GM10266 (cell line): ENCODE measurements around the gene DCK.
"Not testable (repeated sequence)": the region's sequence is repeated elsewhere in the genome, so short reads cannot be mapped to it uniquely, and the experiment has no call there.

Experiments used
- DNase-seq: peaks from one replicate; pipeline ENCODE4 v3.0.0; 2012; ENCODE audit errors: extremely low spot score
- TF ChIP-seq, protein P1 (sequence below): IDR thresholded peaks from 2 replicates; pipeline ENCODE4 v1.5.1; 2012; ENCODE audit warnings: mild to moderate bottlenecking, low read depth; ENCODE audit not compliant: control insufficient read depth, insufficient read depth; ENCODE audit errors: missing control alignments

The DCK gene

DNA sequence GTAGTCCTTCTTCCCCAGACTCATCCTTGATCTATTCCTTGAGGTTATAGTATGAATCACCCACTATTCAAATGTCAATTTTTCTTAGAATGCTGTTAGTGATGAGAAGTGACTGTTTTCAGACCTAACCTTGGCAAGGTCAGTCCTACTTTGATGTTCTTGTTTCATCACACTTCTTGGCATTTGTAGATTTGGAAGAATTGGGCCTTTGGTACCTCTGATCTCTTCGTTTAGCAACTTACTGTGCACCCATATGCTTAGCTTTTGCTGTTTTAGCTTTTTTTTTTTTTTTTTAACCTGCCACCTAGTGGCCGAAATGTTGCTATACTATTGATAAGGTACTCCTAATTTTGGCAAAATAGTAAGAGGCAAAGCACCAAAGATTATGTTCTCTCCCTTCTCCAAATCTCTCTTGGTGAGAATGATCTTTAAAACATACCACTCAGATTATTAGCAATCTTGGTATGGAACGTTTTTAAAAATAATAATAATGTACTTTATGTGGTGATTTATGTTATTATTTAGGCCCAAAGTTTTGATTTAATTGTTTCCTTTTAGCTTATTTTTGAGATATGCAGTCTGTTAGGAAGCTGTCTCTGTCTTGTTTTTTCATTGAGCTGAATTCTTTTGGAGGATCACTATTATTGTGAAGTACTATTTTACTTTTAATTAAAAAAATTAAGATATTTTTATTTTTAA lies 16.6 kb downstream of the DCK start:
- DNase-seq = peak; percentile 45
- TF ChIP-seq, protein P1, sequence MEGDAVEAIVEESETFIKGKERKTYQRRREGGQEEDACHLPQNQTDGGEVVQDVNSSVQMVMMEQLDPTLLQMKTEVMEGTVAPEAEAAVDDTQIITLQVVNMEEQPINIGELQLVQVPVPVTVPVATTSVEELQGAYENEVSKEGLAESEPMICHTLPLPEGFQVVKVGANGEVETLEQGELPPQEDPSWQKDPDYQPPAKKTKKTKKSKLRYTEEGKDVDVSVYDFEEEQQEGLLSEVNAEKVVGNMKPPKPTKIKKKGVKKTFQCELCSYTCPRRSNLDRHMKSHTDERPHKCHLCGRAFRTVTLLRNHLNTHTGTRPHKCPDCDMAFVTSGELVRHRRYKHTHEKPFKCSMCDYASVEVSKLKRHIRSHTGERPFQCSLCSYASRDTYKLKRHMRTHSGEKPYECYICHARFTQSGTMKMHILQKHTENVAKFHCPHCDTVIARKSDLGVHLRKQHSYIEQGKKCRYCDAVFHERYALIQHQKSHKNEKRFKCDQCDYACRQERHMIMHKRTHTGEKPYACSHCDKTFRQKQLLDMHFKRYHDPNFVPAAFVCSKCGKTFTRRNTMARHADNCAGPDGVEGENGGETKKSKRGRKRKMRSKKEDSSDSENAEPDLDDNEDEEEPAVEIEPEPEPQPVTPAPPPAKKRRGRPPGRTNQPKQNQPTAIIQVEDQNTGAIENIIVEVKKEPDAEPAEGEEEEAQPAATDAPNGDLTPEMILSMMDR = peak; percentile 46

DNA sequence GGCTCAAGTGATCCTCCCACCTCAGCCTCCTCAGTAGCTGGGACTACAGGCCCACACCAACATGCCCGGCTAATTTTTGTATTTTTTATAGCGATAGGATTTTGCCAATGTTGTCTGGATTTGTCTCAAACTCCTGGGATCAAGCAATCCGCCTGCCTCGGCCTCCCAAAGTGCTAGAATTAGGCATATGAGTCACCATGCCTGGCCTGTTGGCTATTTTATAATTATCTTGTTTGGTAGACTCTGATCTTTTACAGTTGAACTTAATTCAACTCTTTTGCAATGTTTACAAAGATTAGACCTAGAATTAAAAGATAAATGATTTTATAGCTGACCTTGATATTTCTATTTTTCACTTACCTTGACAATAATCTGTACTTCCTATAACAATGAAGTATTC lies 18.0 kb downstream of the DCK start:
- TF ChIP-seq, protein P1 = no peak
- DNase-seq = no peak

DNA sequence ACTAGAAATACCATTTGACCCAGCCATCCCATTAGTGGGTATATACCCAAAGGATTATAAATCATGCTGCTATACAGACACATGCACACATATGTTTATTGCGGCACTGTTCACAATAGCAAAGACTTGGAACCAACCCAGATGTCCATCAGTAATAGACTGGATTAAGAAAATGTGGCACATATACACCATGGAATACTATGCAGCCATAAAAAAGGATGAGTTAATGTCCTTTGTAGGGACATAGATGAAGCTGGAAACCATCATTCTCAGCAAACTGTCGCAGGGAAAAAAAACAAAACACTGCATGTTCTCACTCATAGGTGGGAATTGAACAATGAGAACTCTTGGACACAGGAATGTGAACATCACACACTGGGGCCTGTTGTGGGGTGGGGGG lies 23.9 kb downstream of the DCK start:
- DNase-seq = not testable (repeated sequence)

DNA sequence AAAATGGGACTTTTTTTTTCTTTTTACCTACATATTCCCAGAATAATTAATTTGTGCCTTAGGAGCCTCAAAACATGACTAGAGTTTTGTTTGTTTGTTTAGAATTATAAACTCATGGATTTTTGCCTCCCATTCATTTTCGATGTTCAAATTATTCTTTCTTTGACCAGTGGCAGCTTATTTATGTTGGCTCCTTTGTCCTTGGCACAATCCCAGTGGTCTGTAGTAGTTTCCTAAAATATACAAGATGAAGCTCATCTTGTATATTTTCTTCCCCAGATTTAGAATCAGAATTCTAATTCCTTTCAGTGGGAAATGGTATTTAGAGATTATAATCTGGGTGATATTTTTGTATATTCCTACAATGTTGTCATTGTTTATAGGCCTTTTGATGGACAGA lies 27.2 kb downstream of the DCK start:
- no peak for DNase-seq
- TF ChIP-seq, protein P1 = no peak

DNA sequence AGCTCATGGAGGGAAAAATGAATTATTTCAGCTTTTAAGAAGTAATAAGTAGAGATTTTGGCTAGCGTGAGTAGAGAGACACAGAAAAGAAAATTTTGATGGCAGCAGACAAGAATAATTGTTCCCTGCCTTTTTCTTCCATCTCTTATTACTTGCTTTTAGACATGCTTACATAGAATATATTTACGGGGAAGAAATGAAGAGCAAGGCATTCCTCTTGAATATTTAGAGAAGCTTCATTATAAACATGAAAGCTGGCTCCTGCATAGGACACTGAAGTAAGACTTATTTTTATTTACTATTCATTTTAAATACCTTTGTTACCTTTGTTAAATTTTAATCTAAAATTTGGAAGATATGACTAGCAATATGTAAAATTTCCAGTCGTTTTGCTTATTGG lies 32.2 kb downstream of the DCK start:
- TF ChIP-seq, protein P1 = no peak
- no peak for DNase-seq

DNA sequence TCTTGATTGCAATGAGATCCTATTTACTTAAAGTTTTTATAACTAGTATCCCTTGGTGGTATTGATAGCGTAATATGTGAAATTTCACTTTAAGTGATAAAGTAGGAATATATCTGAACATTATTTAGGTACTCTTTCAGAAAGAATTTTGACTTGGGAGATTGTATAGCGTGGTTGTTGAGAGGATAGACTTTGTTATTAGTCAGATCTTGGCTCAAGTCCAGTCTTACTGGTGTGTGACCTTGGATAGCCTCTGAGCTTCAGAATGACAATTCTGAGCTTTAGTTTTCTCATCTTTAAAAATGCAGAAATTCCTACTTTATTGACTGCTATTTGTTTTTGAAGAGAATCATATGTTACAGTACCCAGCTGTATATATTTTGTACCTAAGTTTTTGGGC lies 32.6 kb downstream of the DCK start:
- TF ChIP-seq, protein P1 = no peak
- DNase-seq = no peak

DNA sequence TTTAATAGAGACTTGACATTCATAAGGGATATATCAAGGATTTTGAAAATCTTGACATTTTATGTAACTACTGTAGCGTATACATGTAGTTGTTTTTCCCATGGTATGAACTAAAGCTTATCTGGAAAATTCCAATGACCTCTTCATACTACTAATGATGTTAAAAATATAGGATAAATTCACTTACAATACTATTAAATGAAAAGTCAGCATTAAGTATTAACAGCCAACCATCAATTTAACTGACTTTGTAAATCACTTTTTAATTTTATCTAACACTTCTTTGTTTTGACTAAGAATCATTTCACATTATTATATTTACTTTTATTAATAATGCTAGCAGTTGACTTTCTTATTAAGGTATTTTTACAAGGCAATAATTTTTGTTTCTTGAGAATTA lies 34.2 kb downstream of the DCK start:
- TF ChIP-seq, protein P1 = no peak
- no peak for DNase-seq

DNA sequence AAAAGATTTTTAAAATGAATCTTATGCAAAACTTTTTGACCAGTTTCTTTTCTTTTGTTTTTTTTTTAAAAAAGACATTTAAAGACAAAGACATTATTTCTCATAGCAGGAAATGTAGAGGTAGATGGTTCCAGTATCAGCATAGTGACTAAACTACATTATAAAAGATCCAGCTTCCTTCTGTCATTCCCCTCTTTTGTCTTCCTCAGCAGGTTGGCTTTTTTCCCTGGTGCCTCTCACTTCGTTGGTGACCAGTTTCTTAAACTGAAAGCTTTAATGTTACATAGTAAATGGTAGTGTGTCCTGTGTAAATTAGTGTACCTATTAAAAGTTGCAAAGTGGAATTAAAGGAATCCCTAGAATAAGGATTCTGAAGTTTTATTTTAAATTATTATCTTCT lies 36.1 kb downstream of the DCK start:
- TF ChIP-seq, protein P1 = no peak
- DNase-seq = no peak

DNA sequence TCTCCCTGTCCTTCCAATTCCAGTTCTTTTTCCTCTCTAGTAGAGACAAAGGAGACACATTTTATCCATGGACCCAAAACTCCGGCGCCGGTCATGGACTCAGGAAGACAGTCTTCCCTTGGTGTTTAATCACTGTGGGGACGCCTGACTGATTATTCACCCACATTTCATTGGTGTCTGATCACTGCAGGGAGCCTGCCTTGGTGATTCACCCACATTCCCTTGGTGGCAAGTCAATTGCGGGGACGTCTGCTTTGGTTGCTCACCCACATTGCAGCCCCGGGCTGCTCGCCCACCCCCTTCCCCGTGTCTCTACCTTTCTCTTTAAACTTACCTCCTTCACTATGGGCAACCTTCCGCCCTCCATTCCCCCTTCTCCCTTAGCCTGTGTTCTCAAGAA lies 38.7 kb downstream of the DCK start:
- not testable (repeated sequence) for DNase-seq
